GM12865 (cell line): ENCODE measurements around the gene NHERF2.

Source experiments
- DNase-seq: peaks from one replicate; pipeline ENCODE4 v3.0.0; 2010; ENCODE audit warnings: low read depth
- H3K4me3 ChIP-seq: 2 replicates; pipeline ENCODE4 v1.5.1; 2011; ENCODE audit warnings: mild to moderate bottlenecking, low read depth, low read length, control low read depth
- CTCF ChIP-seq: IDR thresholded peaks from 2 replicates; pipeline ENCODE4 v1.5.1; 2011; ENCODE audit warnings: low read length, control low read depth, low read depth, inconsistent platforms; ENCODE audit not compliant: insufficient read depth; ENCODE audit errors: missing control alignments

Gene NHERF2

GRCh38 chr16:2053897-2054296 lies 27.2 kb downstream of the NHERF2 start:
- no peak for TF ChIP-seq CTCF
- H3K4me3 ChIP-seq, result no peak overlapping the region
- DNase-seq, result no peak

- no peak for DNase-seq
- TF ChIP-seq CTCF, result no peak
- H3K4me3 ChIP-seq, result no peak overlapping the region
Observed at GRCh38 chr16:2054543-2055245, 28.0 kb downstream of the NHERF2 start.

- no peak for TF ChIP-seq CTCF
- no peak overlapping the region for H3K4me3 ChIP-seq
- DNase-seq, result peak; percentile 16
Observed at GRCh38 chr16:2056077-2056476, 29.4 kb downstream of the NHERF2 start.

GRCh38 chr16:2056681-2057407 lies 30.1 kb downstream of the NHERF2 start:
- no peak for DNase-seq
- no peak for TF ChIP-seq CTCF
- no peak overlapping the region for H3K4me3 ChIP-seq

- TF ChIP-seq CTCF, result no peak
- no peak overlapping the region for H3K4me3 ChIP-seq
- DNase-seq, result no peak
Observed at GRCh38 chr16:2057438-2057837, 30.7 kb downstream of the NHERF2 start.

GRCh38 chr16:2058420-2058819 lies 31.7 kb downstream of the NHERF2 start:
- TF ChIP-seq CTCF, result no peak
- H3K4me3 ChIP-seq, result no peak overlapping the region
- DNase-seq, result no peak
